GM12874 (cell line): ENCODE results near the gene THSD4.

Experiments used
- TF ChIP-seq, protein P1 (sequence below): IDR thresholded peaks from 2 replicates; pipeline ENCODE4 v1.5.1; 2011; ENCODE audit warnings: low read depth, mild to moderate bottlenecking, control low read depth, low read length, moderate library complexity; ENCODE audit not compliant: insufficient read depth

The THSD4 gene

GRCh38 chr15:71390096-71390495 lies 274.8 kb downstream of the THSD4 start:
- TF ChIP-seq, protein P1, sequence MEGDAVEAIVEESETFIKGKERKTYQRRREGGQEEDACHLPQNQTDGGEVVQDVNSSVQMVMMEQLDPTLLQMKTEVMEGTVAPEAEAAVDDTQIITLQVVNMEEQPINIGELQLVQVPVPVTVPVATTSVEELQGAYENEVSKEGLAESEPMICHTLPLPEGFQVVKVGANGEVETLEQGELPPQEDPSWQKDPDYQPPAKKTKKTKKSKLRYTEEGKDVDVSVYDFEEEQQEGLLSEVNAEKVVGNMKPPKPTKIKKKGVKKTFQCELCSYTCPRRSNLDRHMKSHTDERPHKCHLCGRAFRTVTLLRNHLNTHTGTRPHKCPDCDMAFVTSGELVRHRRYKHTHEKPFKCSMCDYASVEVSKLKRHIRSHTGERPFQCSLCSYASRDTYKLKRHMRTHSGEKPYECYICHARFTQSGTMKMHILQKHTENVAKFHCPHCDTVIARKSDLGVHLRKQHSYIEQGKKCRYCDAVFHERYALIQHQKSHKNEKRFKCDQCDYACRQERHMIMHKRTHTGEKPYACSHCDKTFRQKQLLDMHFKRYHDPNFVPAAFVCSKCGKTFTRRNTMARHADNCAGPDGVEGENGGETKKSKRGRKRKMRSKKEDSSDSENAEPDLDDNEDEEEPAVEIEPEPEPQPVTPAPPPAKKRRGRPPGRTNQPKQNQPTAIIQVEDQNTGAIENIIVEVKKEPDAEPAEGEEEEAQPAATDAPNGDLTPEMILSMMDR: no peak

DNA sequence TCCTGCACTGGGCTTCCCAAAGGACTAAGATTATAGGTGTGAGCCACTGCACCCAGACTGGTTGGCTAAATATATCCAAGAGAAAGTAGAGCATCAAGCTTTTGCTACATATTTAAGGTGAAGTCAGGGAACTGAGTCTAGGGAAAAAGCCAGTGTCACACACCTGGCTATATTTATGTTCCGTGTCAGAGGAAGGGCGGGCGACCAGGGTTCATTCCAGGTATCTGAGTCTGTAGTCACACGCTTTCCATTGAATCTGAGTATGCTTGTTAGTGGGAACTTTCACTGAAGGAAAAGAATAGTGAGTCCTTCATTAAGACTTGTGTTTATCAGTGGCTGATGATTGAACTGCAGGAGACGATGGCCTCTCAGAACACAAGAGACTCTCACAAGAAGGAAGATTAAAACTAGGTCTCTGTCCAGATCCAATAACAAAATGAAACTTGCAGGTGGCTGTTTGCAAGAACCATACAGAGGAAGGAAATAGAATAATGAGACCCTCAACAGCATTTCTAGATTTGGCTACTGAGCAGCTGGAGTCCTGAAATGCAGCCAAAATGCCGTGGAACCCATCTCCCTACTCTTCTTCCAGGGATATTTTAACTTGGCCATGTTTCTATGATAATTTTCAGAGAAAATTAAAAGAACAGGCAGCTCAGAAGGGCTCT lies 276.3 kb downstream of the THSD4 start:
- TF ChIP-seq, protein P1: no peak

DNA sequence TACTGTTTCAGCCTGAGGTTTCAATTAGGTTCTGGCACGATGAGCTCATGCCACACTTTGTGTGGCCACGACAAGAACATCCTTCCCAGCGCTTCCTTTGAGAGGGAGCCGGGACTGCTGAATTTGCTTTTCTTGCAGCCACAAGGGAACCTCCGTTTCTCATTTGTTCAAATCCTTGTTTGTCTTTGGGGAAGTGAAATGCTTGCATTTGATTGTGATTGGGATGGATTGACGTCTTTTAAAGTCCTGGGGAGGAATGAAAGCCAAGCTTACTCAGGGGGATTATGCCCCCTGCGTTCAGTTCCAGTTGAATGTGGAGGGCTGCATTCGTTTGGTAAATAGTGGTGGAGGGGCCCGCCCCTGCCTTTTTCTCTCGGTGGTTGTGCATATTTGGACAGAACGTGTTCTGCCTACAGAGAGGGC lies 277.6 kb downstream of the THSD4 start:
- TF ChIP-seq, protein P1: no peak

DNA sequence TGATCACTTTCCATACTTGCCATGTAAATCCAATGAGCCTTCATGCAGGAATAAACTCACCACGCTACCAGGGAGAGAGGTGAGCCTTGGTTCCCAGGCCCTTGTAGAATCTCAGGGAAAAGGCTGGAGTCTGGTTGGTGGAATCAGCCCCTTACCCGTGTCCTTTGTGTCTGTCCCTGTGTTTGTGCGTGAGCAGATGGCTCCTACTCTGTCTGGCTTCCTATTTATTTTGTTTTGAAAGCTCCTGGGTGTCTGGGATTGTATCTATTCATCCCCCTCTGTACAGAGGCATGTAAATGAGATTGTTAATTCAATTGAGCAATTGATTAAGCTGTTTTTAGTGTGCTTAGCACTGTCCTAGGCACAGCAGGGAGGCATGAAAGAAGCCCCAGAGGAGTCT lies 278.1 kb downstream of the THSD4 start:
- TF ChIP-seq, protein P1: no peak

DNA sequence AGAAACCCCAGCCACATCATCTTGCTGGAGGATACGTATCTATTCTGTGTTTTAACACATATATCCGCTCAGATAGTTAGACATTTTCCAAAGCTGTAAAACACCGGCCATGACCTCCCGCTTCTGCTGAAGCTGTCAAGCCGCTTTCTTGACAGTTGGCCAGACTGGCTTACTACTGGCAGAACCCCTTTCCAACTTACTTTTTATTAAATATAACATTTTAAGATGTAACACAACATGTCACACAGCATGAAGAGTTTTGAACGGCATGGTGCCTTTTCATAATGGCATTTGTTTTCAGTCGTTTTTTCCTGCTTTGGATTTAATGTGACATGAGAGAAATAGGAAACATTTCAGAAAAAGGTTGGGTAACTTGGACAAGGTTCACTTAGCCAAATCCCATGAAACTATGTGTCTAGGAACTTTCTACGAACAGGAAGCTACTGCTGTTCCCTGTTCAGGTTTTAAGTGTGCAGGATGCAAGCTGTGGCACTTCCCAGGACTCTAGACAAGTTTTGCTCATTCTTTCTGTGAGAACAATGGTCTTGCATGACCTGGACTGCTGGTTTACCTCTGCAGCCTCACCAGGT lies 281.4 kb downstream of the THSD4 start:
- TF ChIP-seq, protein P1: no peak

- TF ChIP-seq, protein P1: no peak
These were observed 282.1 kb downstream of the THSD4 start for GRCh38 chr15:71397377-71397776.

GRCh38 chr15:71400294-71400693 lies 285.0 kb downstream of the THSD4 start:
- TF ChIP-seq, protein P1: no peak
